ENCODE data around the gene POU4F3. TPM values are rescaled to one million over a fixed set of nuclear protein-coding genes. Genes with fewer than 3 reads are reported as not detected.

POU4F3 gene
- total and polyA plus RNA-seq, 2 of the 8 experiments (the other 6 are each of a cell fraction or from before 2014, with no cell fraction given): 0.09 TPM; not detected in 1

- Histone ChIP-seq H2AFZ (ENCODE audit: low read length) (no peak overlapping the region), H4K8ac (ENCODE audit: extremely low read depth, insufficient read depth, low read length) (no peak overlapping the region), H3K27me3 (replicated peaks in 1 of 4; ENCODE audit: control insufficient read depth in 3 of 4, extremely low read depth in 1 of 4, insufficient read depth in 3 of 4, low read length in 3 of 4) (no peaks in the 10 kb centered on the region; a peak in 2 of 7 replicates), H4K20me1 (replicated peaks in 1 of 2; ENCODE audit: control insufficient read depth in 1 of 2, insufficient read depth in 2 of 2, low read length in 2 of 2) (no peaks in the 10 kb centered on the region), H3K4me3 (ENCODE audit: extremely low read depth in 1 of 4, insufficient read depth in 2 of 4, low read depth in 3 of 4, low read length in 4 of 4) (no peak overlapping the region), H3K4me1 (replicated peaks in 1 of 4; ENCODE audit: control insufficient read depth in 3 of 4, insufficient read depth in 4 of 4, low read length in 3 of 4) (no peaks in the 10 kb centered on the region), H2BK5ac (ENCODE audit: low read depth, low read length) (no peak overlapping the region), H4K5ac (ENCODE audit: insufficient read length, low read depth, low read length) (no peak overlapping the region), H2BK20ac (ENCODE audit: low read length) (no peak overlapping the region), H3K9me3 (ENCODE audit: insufficient read depth in 2 of 2, low read depth in 1 of 2, low read length in 1 of 2) (no peaks in the 10 kb centered on the region), H3K14ac (ENCODE audit: insufficient read length) (no peak overlapping the region), H3K23ac (ENCODE audit: insufficient read length) (no peak overlapping the region), H3K4ac (replicated peaks; ENCODE audit: insufficient read length, low read depth, low read length) (no peak overlapping the region), H3K18ac (ENCODE audit: extremely low read depth, low read length) (no peak overlapping the region), H3K36me3 (ENCODE audit: control insufficient read depth in 2 of 4, insufficient read depth in 4 of 4, low read length in 3 of 4) (no peaks in the 10 kb centered on the region), H2BK15ac (ENCODE audit: low read length) (no peak overlapping the region), H2BK120ac (replicated peaks; ENCODE audit: low read depth, low read length) (no peak overlapping the region), H3K9ac (replicated peaks in 1 of 4; ENCODE audit: extremely low read depth in 1 of 4, low read depth in 3 of 4, low read length in 3 of 4) (no peak overlapping the region), H3K79me2 (ENCODE audit: control insufficient read depth in 1 of 2, insufficient read depth in 2 of 2, low read length in 2 of 2) (no peaks in the 10 kb centered on the region), H3K4me2 (ENCODE audit: insufficient read depth in 1 of 2, low read depth in 2 of 2, low read length in 2 of 2) (no peak overlapping the region), H2AK5ac (ENCODE audit: low read depth, low read length) (no peak overlapping the region), H2BK12ac (ENCODE audit: low read depth, low read length) (no peak overlapping the region), H3K56ac (replicated peaks; ENCODE audit: insufficient read length, low read depth, low read length) (no peak overlapping the region), H4K91ac (replicated peaks; ENCODE audit: insufficient read length, low read length) (no peak overlapping the region), H3K79me1 (ENCODE audit: low read depth, low read length) (no peaks in the 10 kb centered on the region), H3K23me2 (ENCODE audit: low read depth, low read length) (no peaks in the 10 kb centered on the region), H3K27ac (ENCODE audit: low read depth, low read length) (no peak overlapping the region)
- CTCF ChIA-PET (ENCODE audit: partially characterized antibody): interaction anchor here (1.1 to 7.1 kb wide), 3 partner anchors 14 to 51 kb away, joined by 3 to 55 read pairs (median 14); no protein-coding TSS in a partner anchor
- TF ChIP-seq CEBPB (IDR thresholded peaks at IDR 0.05; ENCODE audit: low read depth, low read length) (no peak), EGR1 (IDR thresholded peaks at IDR 0.05; ENCODE audit: borderline replicate concordance, low read depth, low read length) (no peak), SRF (IDR thresholded peaks at IDR 0.05; ENCODE audit: low read depth, low read length) (no peak), MAFK (IDR thresholded peaks at IDR 0.05; ENCODE audit: low read depth, low read length) (no peak), SIRT6 (IDR thresholded peaks at IDR 0.05; ENCODE audit: low read length) (no peak), BCL11A (IDR thresholded peaks at IDR 0.05; ENCODE audit: low read depth in 2 of 2, low read length in 2 of 2) (no peak), TBP (IDR thresholded peaks at IDR 0.05; ENCODE audit: low read depth, low read length) (no peak), CHD2 (IDR thresholded peaks at IDR 0.05; ENCODE audit: low read length) (no peak), POLR2A (IDR thresholded peaks at IDR 0.05; ENCODE audit: control extremely low read depth in 1 of 2, low read depth in 2 of 2, low read length in 2 of 2) (no peak), SUZ12 (IDR thresholded peaks at IDR 0.05; ENCODE audit: low read length) (no peak), FOSL1 (IDR thresholded peaks at IDR 0.05; ENCODE audit: insufficient read depth, low read depth, low read length) (no peak), KDM5A (IDR thresholded peaks at IDR 0.05; ENCODE audit: low read length) (no peak)
- TF ChIP-seq, protein P1, sequence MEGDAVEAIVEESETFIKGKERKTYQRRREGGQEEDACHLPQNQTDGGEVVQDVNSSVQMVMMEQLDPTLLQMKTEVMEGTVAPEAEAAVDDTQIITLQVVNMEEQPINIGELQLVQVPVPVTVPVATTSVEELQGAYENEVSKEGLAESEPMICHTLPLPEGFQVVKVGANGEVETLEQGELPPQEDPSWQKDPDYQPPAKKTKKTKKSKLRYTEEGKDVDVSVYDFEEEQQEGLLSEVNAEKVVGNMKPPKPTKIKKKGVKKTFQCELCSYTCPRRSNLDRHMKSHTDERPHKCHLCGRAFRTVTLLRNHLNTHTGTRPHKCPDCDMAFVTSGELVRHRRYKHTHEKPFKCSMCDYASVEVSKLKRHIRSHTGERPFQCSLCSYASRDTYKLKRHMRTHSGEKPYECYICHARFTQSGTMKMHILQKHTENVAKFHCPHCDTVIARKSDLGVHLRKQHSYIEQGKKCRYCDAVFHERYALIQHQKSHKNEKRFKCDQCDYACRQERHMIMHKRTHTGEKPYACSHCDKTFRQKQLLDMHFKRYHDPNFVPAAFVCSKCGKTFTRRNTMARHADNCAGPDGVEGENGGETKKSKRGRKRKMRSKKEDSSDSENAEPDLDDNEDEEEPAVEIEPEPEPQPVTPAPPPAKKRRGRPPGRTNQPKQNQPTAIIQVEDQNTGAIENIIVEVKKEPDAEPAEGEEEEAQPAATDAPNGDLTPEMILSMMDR (IDR thresholded peaks at IDR 0.05; ENCODE audit: control extremely low read depth in 1 of 3, insufficient read depth in 1 of 3, low read depth in 1 of 3, low read length in 3 of 3): no peak
- POLR2A ChIA-PET (ENCODE audit: partially characterized antibody): no interaction called here
- WGBS, 2 experiments (ENCODE audit: extremely low coverage in 1 of 2, insufficient coverage in 1 of 2, insufficient read length in 1 of 2, insufficient replicate concordance in 2 of 2, low coverage in 1 of 2, low lambda C conversion rate in 2 of 2, missing lambda C conversion rate in 1 of 2): 92% methylated on average over 2 of the region's 2 CpGs; no CpG with 5 or more reads in 1 of the 2 experiments
- FAIRE-seq (no peak), DNase-seq (ENCODE audit: low read depth in 1 of 2, low spot score in 2 of 2) (no peak)
Observed at GRCh38 chr5:146376821-146377220, 38.2 kb downstream of the POU4F3 start.

Data from H1 (cell line).